ENCODE measurements around the gene FARS2. TPM values are rescaled to one million over a fixed set of nuclear protein-coding genes. Genes with fewer than 3 reads are reported as not detected.

FARS2 gene
- total RNA-seq, 1 experiment from 2014 or later: 13.8 TPM

- Histone ChIP-seq H3K9me2 (ENCODE audit: insufficient read depth) (no peaks in the 10 kb centered on the region), H3K9ac (ENCODE audit: low read length) (no peak overlapping the region), H4K20me1 (ENCODE audit: insufficient read depth) (no peaks in the 10 kb centered on the region), H3K4me3 (replicated peaks in 1 of 2; ENCODE audit: low read depth in 1 of 2, low read length in 2 of 2) (no peak overlapping the region), H2AFZ (ENCODE audit: low read depth, low read length, poor library complexity, severe bottlenecking) (no peak overlapping the region), H3K36me3 (ENCODE audit: control insufficient read depth in 1 of 2, insufficient read depth in 2 of 2, low read length in 2 of 2) (no peaks in the 10 kb centered on the region), H3K9me3 (ENCODE audit: control insufficient read depth in 1 of 2, insufficient read depth in 1 of 2, low read depth in 1 of 2, low read length in 2 of 2) (peaks cover 3 to 7% of the 10 kb centered on the region in 2 experiments; a peak in 1 of 4 replicates), H3K27ac (ENCODE audit: low read depth, low read length) (no peak overlapping the region), H3K27me3 (ENCODE audit: insufficient read depth, low read length) (no peaks in the 10 kb centered on the region), H3K4me2 (ENCODE audit: low read length) (no peak overlapping the region), H3K4me1 (ENCODE audit: control insufficient read depth in 1 of 2, insufficient read depth in 2 of 2, low read length in 2 of 2) (no peaks in the 10 kb centered on the region), H3K79me2 (ENCODE audit: insufficient read depth, low read length) (no peaks in the 10 kb centered on the region)
- ChIA-PET CTCF (interaction anchor here (0.6 kb wide), 1 partner anchor 903 kb away, joined by 3 read pairs; no protein-coding TSS in a partner anchor), POLR2A (no interaction called here), RAD21 (ENCODE audit: low non-redundant PET in 1 of 2, low total read pairs in 2 of 2, uncharacterized antibody in 2 of 2, unreplicated experiment in 2 of 2) (no interaction called here)
- TF ChIP-seq CTCF (IDR thresholded peaks at IDR 0.05 in 2 of 3, conservative IDR thresholded peaks at IDR 0.05 in 1 of 3; ENCODE audit: borderline replicate concordance in 1 of 3, insufficient read depth in 1 of 3, low read depth in 2 of 3, low read length in 2 of 3) (no peak), EGR1 (IDR thresholded peaks at IDR 0.05; ENCODE audit: low read depth) (no peak), SRF (IDR thresholded peaks at IDR 0.05; ENCODE audit: low read depth) (no peak), RAD21 (IDR thresholded peaks at IDR 0.05; ENCODE audit: low read depth) (no peak), ZNF274 (IDR thresholded peaks at IDR 0.05; ENCODE audit: low read depth, low read length) (no peak), EZH2 (IDR thresholded peaks at IDR 0.05) (no peak), SP1 (IDR thresholded peaks at IDR 0.05; ENCODE audit: low read depth) (no peak), TCF7L2 (IDR thresholded peaks at IDR 0.05; ENCODE audit: borderline replicate concordance, extremely low read depth, insufficient read depth, insufficient read length) (no peak), ELF1 (IDR thresholded peaks at IDR 0.05; ENCODE audit: borderline replicate concordance, low read depth) (no peak), POLR2AphosphoS5 (IDR thresholded peaks at IDR 0.05; ENCODE audit: low read depth, low read length) (no peak), YY1 (IDR thresholded peaks at IDR 0.05; ENCODE audit: extremely low read depth, insufficient replicate concordance, low read depth, low read length) (no peak), ATF3 (IDR thresholded peaks at IDR 0.05) (no peak), ZFX (IDR thresholded peaks at IDR 0.05) (no peak)
- ATAC-seq (no peak), DNase-seq (ENCODE audit: low read depth, low spot score) (no peak)
- intact Hi-C loops (cut with micrococcal nuclease): no loop called here
- no TSS peak for BruUV-seq (replicated peaks)
Observed at GRCh38 chr6:5712349-5713215, 451.3 kb downstream of the FARS2 start.

Measured in HCT116 (cell line).